Panc1 (cell line): ENCODE data around the gene CNTN5. TPM values are rescaled to one million over a fixed set of nuclear protein-coding genes. Genes with fewer than 3 reads are reported as not detected.

Experiments
- ATAC-seq: fragments of 200-7000 bp; cut with Tn5 transposase; 2 replicates; pipeline ENCODE4 v1.9.1; 2020; ENCODE audit warnings: mild to moderate bottlenecking, moderate library complexity
- BruUV-seq: library from RNA; stranded (reverse); fragments of 400-500 nt; replicated peaks from 2 replicates; lab custom pipeline; 2021; lab: Mats Ljungman, UMichigan
- CTCF ChIA-PET: fragments of 300-600 bp; sonication (Branson Sonifier 250); formaldehyde crosslinking; loops from one replicate; lab custom pipeline; 2022; ENCODE audit warnings: antibody characterized with exemption; lab: Charles Lee
- POLR2A ChIA-PET: fragments of 300-600 bp; sonication (Branson Sonifier 250); formaldehyde crosslinking; loops from one replicate; lab custom pipeline; 2022; ENCODE audit warnings: antibody characterized with exemption; lab: Charles Lee
- DNase-seq: peaks from one replicate; pipeline ENCODE4 v3.0.0-alpha.2; 2010; ENCODE audit warnings: low read depth, low spot score
- H3K27ac ChIP-seq: 2 replicates; pipeline ENCODE4 v1.5.1; 2011; ENCODE audit warnings: mild to moderate bottlenecking, low read length, inconsistent platforms
- H3K27me3 ChIP-seq: fragments of 200-500 bp; sonication (Bioruptor generic); 2 replicates; pipeline ENCODE4 v1.6.0; 2014; ENCODE audit warnings: low read length, inconsistent platforms; ENCODE audit not compliant: control insufficient read depth, insufficient read depth
- H3K36me3 ChIP-seq: fragments of 200-500 bp; sonication (Bioruptor generic); 2 replicates; pipeline ENCODE4 v1.5.1; 2014; ENCODE audit warnings: inconsistent platforms, mild to moderate bottlenecking, low read length, moderate library complexity; ENCODE audit not compliant: control insufficient read depth, insufficient read depth
- H3K4me1 ChIP-seq: 2 replicates; pipeline ENCODE4 v1.5.1; 2011; ENCODE audit warnings: inconsistent platforms, mild to moderate bottlenecking, low read length, moderate library complexity; ENCODE audit not compliant: control insufficient read depth, insufficient read depth
- H3K4me3 ChIP-seq, 2 experiments: 2 replicates each; pipeline ENCODE4 v1.5.1; 2011 to 2012; ENCODE audit warnings: low read depth in 2 of 2, low read length in 2 of 2, mild to moderate bottlenecking in 2 of 2, inconsistent platforms in 1 of 2, moderate library complexity in 1 of 2
- H3K9me3 ChIP-seq: fragments of 200-500 bp; sonication (Bioruptor generic); 2 replicates; pipeline ENCODE4 v1.5.1; 2014; ENCODE audit warnings: low read depth, mild to moderate bottlenecking, inconsistent platforms, low read length, moderate library complexity; ENCODE audit not compliant: control insufficient read depth, insufficient read depth
- POLR2AphosphoS5 ChIP-seq: IDR thresholded peaks from 2 replicates; pipeline ENCODE4 v1.6.1; 2012; ENCODE audit warnings: mild to moderate bottlenecking, low read depth, low read length, moderate library complexity
- SIN3A ChIP-seq: IDR thresholded peaks from 2 replicates; pipeline ENCODE4 v1.6.1; 2012; ENCODE audit warnings: low read depth, mild to moderate bottlenecking, low read length, moderate library complexity, borderline replicate concordance; ENCODE audit not compliant: insufficient read depth
- TCF7L2 ChIP-seq: IDR thresholded peaks from 2 replicates; pipeline ENCODE4 v1.6.1; 2011; ENCODE audit warnings: mild to moderate bottlenecking, low read depth, low read length, inconsistent platforms
- in situ Hi-C: cut with HindIII; loops from 2 replicates; pipeline ENCODE4 v1.10.0; 2016; ENCODE audit warnings: low sequenced_read_pairs, low pct_unique_long_range_greater_than_20kb
- intact Hi-C: fragments of 100-400 bp; cut with micrococcal nuclease; formaldehyde crosslinking; loops from one replicate; pipeline ENCODE4 v1.10.0; 2022; ENCODE audit not compliant: unreplicated experiment
- total RNA-seq: library from RNA; stranded (reverse); gene quantifications from one replicate; pipeline ENCODE4 v1.2.1, GENCODE V29; 2021; ENCODE audit not compliant: unreplicated experiment
- TF ChIP-seq, protein P1 (sequence below), 2 experiments: IDR thresholded peaks; 2 replicates each; pipeline ENCODE4 v1.6.1; 2011 to 2012; ENCODE audit warnings: low read depth in 2 of 2, control low read depth in 1 of 2, low read length in 1 of 2, mild to moderate bottlenecking in 1 of 2, moderate library complexity in 1 of 2; ENCODE audit not compliant: insufficient read depth in 1 of 2
- TF ChIP-seq, protein P2 (sequence below): fragments of 450-650 bp; IDR thresholded peaks from 2 replicates; pipeline ENCODE4 v1.5.1; 2017; ENCODE audit warnings: mild to moderate bottlenecking

The CNTN5 gene
- total RNA-seq, 1 experiment from 2014 or later: not detected

DNA sequence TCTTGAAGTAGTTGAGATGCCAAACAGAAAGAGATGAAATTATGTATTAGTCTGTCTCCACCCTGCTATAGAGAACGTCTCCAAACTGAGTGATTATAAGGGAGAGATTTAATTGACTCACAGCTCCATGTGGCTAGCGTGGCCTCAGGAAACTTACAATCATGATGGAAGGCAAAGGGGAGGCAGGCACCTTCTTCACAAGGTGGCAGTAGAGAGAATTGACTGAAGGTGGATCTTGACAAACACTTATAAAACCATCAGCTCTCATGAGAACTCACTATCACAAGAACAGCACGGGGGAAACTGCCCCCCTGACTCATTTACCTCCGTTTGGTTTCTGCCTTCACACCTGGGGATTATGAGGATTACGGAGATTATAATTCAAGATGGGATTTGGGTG is 794.0 kb downstream of the CNTN5 start:
- intact Hi-C loops: no loop called here
- ATAC-seq (no peak), DNase-seq (no peak)
- no peaks in the 10 kb centered on the region for H3K9me3 ChIP-seq
- no peak overlapping the region for H3K27ac ChIP-seq
- H3K36me3 ChIP-seq: no peaks in the 10 kb centered on the region
- no peaks in the 10 kb centered on the region for H3K4me1 ChIP-seq
- ChIA-PET CTCF (no interaction called here), POLR2A (no interaction called here)
- BruUV-seq: no TSS peak
- in situ Hi-C loops: no loop called here
- TF ChIP-seq POLR2AphosphoS5 (no peak), SIN3A (no peak), TCF7L2 (no peak)
- TF ChIP-seq, protein P1, sequence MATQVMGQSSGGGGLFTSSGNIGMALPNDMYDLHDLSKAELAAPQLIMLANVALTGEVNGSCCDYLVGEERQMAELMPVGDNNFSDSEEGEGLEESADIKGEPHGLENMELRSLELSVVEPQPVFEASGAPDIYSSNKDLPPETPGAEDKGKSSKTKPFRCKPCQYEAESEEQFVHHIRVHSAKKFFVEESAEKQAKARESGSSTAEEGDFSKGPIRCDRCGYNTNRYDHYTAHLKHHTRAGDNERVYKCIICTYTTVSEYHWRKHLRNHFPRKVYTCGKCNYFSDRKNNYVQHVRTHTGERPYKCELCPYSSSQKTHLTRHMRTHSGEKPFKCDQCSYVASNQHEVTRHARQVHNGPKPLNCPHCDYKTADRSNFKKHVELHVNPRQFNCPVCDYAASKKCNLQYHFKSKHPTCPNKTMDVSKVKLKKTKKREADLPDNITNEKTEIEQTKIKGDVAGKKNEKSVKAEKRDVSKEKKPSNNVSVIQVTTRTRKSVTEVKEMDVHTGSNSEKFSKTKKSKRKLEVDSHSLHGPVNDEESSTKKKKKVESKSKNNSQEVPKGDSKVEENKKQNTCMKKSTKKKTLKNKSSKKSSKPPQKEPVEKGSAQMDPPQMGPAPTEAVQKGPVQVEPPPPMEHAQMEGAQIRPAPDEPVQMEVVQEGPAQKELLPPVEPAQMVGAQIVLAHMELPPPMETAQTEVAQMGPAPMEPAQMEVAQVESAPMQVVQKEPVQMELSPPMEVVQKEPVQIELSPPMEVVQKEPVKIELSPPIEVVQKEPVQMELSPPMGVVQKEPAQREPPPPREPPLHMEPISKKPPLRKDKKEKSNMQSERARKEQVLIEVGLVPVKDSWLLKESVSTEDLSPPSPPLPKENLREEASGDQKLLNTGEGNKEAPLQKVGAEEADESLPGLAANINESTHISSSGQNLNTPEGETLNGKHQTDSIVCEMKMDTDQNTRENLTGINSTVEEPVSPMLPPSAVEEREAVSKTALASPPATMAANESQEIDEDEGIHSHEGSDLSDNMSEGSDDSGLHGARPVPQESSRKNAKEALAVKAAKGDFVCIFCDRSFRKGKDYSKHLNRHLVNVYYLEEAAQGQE (IDR thresholded peaks at IDR 0.05; ENCODE audit: insufficient read depth in 1 of 2, low read depth in 2 of 2, low read length in 1 of 2): no peak
- TF ChIP-seq, protein P2, sequence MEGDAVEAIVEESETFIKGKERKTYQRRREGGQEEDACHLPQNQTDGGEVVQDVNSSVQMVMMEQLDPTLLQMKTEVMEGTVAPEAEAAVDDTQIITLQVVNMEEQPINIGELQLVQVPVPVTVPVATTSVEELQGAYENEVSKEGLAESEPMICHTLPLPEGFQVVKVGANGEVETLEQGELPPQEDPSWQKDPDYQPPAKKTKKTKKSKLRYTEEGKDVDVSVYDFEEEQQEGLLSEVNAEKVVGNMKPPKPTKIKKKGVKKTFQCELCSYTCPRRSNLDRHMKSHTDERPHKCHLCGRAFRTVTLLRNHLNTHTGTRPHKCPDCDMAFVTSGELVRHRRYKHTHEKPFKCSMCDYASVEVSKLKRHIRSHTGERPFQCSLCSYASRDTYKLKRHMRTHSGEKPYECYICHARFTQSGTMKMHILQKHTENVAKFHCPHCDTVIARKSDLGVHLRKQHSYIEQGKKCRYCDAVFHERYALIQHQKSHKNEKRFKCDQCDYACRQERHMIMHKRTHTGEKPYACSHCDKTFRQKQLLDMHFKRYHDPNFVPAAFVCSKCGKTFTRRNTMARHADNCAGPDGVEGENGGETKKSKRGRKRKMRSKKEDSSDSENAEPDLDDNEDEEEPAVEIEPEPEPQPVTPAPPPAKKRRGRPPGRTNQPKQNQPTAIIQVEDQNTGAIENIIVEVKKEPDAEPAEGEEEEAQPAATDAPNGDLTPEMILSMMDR: peak; percentile 10; the same call in 1 of the 2 replicates
- no peak overlapping the region for H3K4me3 ChIP-seq
- no peaks in the 10 kb centered on the region for H3K27me3 ChIP-seq

DNA sequence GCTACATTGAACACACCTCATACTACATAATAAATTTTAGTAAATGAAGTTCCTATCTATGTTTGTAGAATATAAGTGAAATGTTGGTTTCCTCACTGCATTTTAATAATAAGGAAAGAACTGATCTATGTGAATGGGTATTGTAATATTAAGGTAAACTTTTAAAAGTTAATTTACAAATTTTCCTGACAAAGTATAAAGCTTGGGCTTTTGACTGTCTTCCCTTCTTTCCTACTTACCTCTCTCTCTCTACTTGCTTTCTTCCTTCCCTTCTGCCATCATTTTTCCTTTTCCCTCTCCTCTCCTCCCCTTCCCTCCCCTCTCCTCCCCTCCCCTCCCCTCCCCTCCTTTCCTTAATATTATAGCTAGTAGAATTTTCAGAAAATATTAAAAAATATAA is 798.2 kb downstream of the CNTN5 start:
- Histone ChIP-seq H3K27me3 (no peaks in the 10 kb centered on the region), H3K36me3 (no peaks in the 10 kb centered on the region), H3K27ac (no peak overlapping the region), H3K4me3 (no peak overlapping the region), H3K9me3 (no peaks in the 10 kb centered on the region), H3K4me1 (no peaks in the 10 kb centered on the region)
- ChIA-PET CTCF (no interaction called here), POLR2A (no interaction called here)
- intact Hi-C loops (no loop called here), in situ Hi-C loops (no loop called here)
- DNase-seq: no peak
- TF ChIP-seq, protein P2: no peak
- TF ChIP-seq POLR2AphosphoS5 (no peak), TCF7L2 (no peak), SIN3A (no peak)
- TF ChIP-seq, protein P1 (IDR thresholded peaks at IDR 0.05; ENCODE audit: insufficient read depth in 1 of 2, low read depth in 2 of 2, low read length in 1 of 2): no peak
- no TSS peak for BruUV-seq
- no peak for ATAC-seq
